Mononuclear cell (primary cell): ENCODE results near the gene ACSS2. TPM values are rescaled to one million over a fixed set of nuclear protein-coding genes. Genes with fewer than 3 reads are reported as not detected.
"Not testable (repeated sequence)": the region's sequence is repeated elsewhere in the genome, so short reads cannot be mapped to it uniquely, and the experiment has no call there.

Experiments
- H3K27me3 ChIP-seq: 2 replicates; pipeline ENCODE4 v1.6.0; 2011; ENCODE audit warnings: low read length, control low read depth; ENCODE audit not compliant: insufficient read depth
- H3K4me1 ChIP-seq: 2 replicates; pipeline ENCODE4 v1.5.1; 2011; ENCODE audit warnings: mild to moderate bottlenecking, low read length, control low read depth; ENCODE audit not compliant: insufficient read depth
- H3K4me3 ChIP-seq: 2 replicates; pipeline ENCODE4 v1.5.1; 2011; ENCODE audit warnings: mild to moderate bottlenecking, low read length, moderate library complexity
- H3K9me3 ChIP-seq: 2 replicates; pipeline ENCODE4 v1.5.1; 2011; ENCODE audit warnings: low read depth, mild to moderate bottlenecking, control low read depth, low read length
- total RNA-seq: library from RNA; depleted of rRNA; stranded (reverse); fragments of >200 nt; gene quantifications from one replicate; pipeline ENCODE4 v1.2.3, GENCODE V29; 2012

The ACSS2 gene
- total RNA-seq, 1 donor, result 18.4 TPM

DNA sequence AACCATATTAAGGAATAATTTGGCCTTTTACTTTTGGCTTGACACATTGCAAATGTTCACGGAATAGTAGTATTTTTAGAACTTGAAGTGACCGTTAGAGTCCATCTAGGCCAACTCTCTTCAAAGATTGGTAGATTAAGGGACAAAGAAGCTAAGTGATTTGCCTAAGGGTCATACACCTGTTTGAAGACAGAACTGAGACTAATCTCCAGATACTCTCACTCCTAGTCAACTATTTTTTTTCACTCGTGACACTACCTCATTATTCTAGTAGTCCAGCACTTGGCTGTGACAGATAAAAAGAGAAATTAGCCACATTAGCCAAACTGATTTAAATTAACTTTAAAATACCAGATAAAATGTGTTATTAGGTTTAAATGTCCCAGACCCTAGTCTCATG lies 10.6 kb downstream of the ACSS2 start:
- Histone ChIP-seq H3K4me1 (peaks cover 22% of the 10 kb centered on the region), H3K4me3 (no peak overlapping the region), H3K9me3 (no peaks in the 10 kb centered on the region), H3K27me3 (no peaks in the 10 kb centered on the region)

DNA sequence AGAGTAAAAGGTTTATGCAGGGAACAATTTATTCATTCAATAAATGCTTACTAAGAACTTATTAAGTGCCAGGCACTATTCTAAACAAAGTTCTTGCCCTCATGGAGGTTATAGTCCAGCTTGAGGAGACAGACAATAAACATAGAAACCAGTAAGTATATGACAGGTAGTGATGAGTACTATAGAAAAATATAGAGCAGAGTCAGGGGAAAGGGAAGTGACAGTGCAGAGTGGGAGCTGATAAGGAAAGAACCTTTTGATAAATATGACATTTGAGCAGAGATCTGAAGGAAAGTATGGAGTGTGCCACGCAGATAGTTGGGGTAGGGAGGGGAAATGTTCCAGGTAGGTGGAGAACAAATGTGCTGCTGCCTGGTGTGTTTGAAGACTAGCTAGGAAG lies 12.1 kb downstream of the ACSS2 start:
- H3K4me3 ChIP-seq, result no peak overlapping the region
- no peaks in the 10 kb centered on the region for H3K27me3 ChIP-seq
- no peaks in the 10 kb centered on the region for H3K9me3 ChIP-seq
- H3K4me1 ChIP-seq, result peaks cover 36% of the 10 kb centered on the region

DNA sequence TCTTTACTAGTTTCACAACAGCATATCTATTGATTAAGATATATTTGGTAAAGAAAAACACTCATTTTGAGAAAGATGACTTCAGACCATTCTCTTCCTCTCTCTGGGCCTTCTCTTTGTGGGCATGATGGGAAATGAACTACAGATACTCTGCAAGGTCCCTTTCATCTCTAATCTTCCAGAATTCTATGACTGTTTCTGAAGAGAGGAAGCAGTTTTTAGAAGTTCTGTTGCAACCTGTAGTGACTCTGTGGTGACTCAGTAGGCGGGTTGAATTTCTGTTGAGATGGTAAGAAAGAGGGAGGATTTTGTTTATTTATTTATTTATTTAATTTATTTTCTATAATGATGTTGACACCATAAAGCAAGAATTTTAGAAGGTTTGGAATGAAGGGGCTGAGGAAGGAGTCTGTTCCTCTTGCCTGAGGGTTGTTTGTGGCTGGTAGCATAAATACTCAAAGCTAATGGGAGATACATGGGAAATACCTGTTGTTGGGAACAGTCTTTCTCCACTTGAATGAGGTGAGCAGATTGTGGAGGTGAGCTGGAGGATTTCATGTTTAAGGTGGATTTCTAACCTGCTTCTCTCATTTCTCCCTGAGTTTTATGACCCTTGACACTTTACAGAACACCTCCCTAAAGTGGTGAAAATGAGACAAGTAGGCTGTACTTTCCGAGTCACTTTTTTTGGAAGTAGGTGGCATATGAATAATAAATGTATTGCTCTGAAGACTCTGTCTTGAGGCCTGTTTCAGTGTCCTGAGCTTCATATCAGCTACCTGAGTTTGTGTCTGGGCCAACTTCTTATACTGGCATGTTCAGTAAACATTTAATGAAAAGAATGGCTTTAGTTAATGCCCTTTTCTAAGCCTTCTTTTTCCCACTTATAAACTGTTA lies 15.0 kb downstream of the ACSS2 start:
- no peaks in the 10 kb centered on the region for H3K27me3 ChIP-seq
- H3K4me3 ChIP-seq, result no peak overlapping the region

DNA sequence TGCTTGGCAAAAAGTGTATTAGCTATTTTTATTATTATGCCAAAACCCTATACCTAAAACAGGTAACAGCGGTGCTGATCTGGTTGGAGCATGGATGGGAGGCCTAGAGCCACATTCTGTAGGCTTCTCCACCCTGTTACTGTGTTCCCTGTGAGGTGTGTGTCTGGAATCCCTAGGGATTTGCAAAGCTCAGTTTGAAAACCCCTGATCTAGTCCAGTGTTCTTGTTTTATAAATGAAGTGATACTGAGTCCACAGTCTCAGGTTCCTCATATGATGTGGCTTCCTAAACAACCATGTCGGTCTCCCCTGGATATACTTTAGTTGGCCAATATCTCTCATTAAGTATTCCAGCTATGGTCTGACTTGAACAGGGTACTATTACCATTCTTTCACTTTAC lies 16.3 kb downstream of the ACSS2 start:
- H3K4me1 ChIP-seq, result peaks cover 36% of the 10 kb centered on the region
- no peaks in the 10 kb centered on the region for H3K9me3 ChIP-seq
- H3K27me3 ChIP-seq, result no peaks in the 10 kb centered on the region
- no peak overlapping the region for H3K4me3 ChIP-seq

More for the DNA sequence above, 15.0 kb downstream of the ACSS2 start:
- peaks cover 36% of the 10 kb centered on the region for H3K4me1 ChIP-seq
- no peaks in the 10 kb centered on the region for H3K9me3 ChIP-seq

DNA sequence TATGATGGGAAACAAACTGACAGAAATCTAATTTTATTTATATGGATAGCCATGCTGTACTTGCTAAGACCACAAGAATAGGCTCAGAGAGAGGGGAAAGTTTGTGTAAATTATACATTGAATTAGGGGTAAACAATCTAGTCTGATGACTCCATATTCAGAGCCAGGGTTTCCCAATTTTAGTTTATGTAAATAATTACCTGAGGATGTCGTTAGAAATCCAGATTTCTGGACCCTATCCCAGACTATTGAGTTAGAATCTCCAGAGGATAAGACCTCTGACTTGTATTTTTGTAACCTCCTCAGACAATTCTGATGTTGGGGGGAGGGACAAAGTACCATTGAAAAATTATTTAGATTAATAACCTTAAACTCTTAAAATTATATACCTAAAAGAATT lies 18.3 kb downstream of the ACSS2 start:
- no peak overlapping the region for H3K4me3 ChIP-seq
- H3K9me3 ChIP-seq, result no peaks in the 10 kb centered on the region
- peaks cover 40% of the 10 kb centered on the region for H3K4me1 ChIP-seq
- H3K27me3 ChIP-seq, result no peaks in the 10 kb centered on the region

DNA sequence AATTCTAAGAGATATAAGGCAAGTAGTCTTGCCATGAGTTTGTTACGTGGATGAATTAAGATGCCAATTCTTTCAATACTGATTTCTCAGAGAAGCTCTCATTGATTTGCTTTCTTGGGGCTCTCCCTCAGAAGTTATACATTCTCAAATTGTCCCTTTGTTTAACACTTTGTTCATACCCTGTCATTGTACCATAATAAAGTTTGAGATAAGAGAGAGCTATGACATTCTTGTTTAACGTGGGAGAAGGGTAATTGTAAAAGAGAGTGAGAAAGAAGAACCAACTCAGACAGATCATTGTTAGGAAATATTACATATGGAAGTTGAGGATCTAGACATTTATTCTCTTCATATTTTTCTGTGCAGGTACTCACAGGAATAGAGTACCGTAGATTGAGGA lies 19.1 kb downstream of the ACSS2 start:
- no peaks in the 10 kb centered on the region for H3K27me3 ChIP-seq
- no peaks in the 10 kb centered on the region for H3K9me3 ChIP-seq
- H3K4me3 ChIP-seq, result no peak overlapping the region
- H3K4me1 ChIP-seq, result peaks cover 41% of the 10 kb centered on the region

DNA sequence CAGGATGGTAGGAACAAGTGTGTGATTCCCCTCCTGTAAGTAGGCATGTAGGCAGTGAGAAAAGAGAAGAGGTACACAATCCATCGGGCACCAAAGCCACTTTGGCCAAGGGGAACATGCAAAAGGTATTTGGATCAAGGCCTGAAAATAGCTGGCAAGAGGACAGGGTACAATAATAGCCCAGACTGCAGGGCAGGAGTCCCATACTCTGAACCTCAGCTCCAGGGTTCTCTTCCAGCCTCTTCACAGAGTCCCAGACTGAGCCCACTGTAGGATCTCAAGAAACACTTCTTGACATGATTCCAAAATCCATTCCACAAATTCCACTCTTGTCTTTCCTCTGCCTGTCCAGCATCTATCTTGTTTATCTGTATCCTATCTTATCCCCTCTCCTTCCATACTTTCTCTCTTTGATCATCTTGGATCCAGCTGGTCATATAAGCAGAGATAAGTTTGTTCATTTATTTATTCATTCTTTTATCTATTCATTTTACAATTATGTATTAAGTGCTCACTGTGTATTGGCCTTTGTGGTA lies 19.7 kb downstream of the ACSS2 start:
- Histone ChIP-seq H3K4me1 (peaks cover 34% of the 10 kb centered on the region), H3K4me3 (no peak overlapping the region), H3K27me3 (no peaks in the 10 kb centered on the region), H3K9me3 (no peaks in the 10 kb centered on the region)

DNA sequence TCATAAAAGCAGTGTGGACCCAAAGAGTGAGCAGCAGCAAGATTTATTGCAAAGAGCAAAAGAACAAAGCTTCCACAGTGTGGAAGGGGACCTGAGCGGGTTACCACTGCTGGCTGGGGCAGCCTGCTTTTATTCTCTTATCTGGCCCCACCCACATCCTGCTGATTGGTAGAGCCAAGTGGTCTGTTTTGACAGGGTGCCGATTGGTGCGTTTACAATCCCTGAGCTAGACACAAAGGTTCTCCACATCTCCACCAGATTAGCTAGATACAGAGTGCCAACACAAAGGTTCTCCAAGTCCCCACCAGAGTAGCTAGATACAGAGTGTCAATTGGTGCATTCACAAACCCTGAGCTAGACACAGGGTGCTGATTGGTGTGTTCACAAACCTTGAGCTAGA lies 21.7 kb downstream of the ACSS2 start:
- H3K4me3 ChIP-seq, H3K27me3 ChIP-seq, H3K9me3 ChIP-seq: not testable (repeated sequence)
- peaks cover 15% of the 10 kb centered on the region for H3K4me1 ChIP-seq

DNA sequence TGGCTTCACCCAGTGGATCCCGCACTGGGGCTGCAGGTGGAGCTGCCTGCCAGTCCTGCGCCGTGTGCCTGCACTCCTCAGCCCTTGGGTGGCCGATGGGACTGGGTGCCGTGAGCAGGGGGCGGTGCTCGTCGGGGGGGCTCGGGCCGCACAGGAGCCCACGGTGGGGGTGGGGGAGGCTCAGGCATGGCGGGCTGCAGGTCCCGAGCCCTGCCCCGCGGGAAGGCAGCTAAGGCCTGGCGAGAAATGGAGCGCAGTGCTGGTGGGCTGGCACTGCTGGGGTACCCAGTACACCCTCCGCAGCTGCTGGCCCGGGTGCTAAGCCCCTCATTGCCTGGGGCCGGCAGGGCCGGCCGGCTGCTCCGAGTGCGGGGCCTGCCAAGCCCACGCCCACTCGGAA lies 22.3 kb downstream of the ACSS2 start:
- not testable (repeated sequence) for H3K9me3 ChIP-seq, H3K4me3 ChIP-seq, H3K27me3 ChIP-seq
- H3K4me1 ChIP-seq, result peaks cover 12% of the 10 kb centered on the region

DNA sequence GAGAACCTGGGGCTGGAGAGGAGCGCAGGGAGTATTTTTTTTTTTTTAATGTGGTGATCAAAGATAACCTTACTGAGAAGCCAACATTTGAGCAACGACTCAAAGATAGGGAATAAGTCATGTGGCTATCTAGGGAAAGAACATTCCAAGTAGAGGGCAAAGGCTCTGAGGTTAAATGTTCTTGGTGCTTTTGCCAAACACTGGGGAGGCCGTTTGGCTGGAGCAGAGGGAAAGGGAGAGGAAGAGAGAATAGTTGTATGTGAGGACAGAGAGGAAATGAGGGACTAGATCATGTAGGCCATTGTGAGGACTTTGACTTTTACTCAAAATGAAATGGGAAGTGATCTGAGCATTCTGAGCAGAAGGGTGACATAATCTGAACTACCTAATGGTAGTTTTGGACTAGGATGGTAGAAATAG lies 27.8 kb downstream of the ACSS2 start:
- Histone ChIP-seq H3K4me3 (no peak overlapping the region), H3K9me3 (no peaks in the 10 kb centered on the region), H3K27me3 (no peaks in the 10 kb centered on the region), H3K4me1 (peaks cover 29% of the 10 kb centered on the region)

DNA sequence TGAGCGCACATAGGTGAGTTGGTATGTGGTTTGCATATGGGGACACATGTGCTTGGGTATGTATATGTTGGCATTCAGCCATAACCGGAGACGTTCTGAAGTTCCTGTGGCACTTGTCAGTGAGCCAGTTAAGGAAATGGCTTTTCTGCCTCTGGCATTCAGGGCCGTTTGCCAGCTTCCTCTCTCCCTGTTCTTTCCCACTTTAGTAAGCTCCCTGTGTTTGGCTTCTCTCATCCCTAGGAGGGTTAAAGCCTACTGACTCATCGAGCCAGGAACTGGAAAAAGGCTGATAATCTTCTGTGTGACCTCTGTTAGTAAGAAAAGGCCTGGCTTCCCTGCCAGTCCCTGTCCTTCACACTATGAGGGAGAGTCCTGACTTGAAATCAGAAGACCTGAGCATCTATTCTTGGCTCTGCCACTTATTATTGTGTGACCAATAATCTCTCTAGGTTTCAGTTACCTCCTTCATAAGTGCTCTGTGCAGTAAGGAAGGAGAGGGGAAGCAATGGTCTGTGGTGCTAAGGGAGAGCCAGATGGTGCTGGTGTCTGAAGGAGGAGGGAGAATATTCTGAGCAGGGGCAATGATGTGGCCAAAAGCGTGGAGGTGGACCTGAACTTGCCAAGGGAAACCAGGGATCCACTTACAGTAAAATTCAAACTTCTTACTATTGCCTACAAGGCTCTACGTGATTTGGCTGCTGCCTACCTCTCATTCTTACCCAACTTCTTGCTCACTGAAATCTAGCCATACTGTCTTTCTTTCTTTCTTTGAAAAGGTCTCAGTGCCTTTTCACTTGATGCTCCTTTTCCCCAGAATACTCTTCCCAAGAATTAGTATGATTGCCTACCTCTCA lies 31.4 kb downstream of the ACSS2 start:
- no peak overlapping the region for H3K4me3 ChIP-seq
- no peaks in the 10 kb centered on the region for H3K9me3 ChIP-seq
- peaks cover 17% of the 10 kb centered on the region for H3K4me1 ChIP-seq
- H3K27me3 ChIP-seq, result no peaks in the 10 kb centered on the region

DNA sequence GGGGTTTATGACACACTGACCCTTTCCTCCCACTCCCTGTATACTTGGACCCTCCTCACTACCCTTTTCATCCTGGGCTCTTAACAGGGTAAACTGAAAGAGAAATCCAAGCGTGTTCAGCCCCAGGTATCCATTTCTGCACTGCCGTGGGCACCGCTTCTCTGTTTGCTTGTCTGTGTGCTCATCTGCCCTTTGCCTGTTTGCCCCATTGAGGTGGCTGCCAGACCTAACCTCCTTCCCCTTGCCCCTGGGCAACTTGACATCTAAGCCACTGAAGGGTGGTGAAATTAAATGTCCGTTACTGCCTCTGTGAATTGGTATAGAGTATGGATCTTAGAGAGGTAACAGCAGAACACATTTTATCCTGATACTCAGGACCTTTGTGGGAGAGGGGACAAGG lies 38.7 kb downstream of the ACSS2 start:
- Histone ChIP-seq H3K27me3 (no peaks in the 10 kb centered on the region), H3K9me3 (no peaks in the 10 kb centered on the region), H3K4me3 (no peak overlapping the region), H3K4me1 (no peaks in the 10 kb centered on the region)

DNA sequence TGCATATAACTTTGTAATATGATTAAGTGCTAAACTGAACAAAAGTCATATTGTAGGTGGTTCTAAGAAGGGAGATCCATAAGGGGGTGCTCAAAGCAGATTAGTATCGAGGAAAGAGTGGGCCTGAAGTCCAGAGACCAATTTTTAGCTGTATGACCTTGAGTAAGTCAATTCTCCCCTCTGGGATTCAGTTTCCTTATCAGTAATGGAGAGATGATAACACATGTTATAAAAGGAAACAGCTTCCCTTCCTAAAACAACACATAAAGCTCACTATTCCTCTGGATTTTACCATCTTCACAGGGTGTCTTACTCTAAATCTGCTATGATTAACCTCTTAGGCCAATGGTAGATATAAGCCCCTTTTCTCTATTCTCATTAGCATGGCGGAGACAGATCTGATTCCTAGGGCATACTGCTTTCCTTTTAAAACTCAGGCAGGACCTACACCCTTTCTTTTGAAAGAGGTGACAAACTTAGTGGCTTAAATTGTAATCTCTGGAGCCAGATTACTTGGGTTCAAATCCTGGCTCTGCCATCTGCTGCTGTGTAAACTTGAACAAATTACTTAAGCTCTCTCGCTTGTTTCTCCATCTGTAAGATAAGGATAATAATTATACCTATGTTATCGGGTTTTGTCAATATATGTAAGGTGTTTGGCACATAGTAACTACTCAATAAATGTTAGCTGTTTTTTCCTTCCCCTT lies 39.5 kb downstream of the ACSS2 start:
- Histone ChIP-seq H3K4me3 (no peak overlapping the region), H3K27me3 (no peaks in the 10 kb centered on the region), H3K4me1 (no peaks in the 10 kb centered on the region), H3K9me3 (no peaks in the 10 kb centered on the region)

DNA sequence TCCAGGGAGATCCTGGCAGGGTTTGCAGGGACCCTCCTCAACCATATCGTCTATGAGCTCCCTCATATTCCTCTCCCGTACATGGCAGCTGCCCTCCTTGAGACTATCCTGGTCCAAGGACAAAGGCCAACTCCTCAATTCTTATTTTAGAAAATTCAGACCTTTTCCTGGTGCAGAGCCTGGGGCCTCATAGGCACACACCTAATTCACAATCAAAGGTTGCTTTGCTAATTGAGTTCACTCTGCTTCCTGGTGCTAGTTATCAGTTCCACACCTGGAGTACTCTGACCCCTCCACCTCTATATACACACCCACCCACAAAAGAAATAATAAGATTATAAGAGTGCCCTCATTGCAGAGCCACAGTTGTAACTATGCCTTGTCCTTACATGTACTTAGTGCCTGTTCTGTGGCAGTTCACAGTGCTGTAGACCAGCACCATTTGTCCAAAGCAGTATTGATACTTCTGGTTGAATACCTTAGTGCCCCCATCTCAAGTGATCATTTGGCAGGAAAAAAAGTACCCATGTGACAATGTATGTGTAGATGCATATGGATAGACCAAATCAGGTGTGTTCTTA lies 40.5 kb downstream of the ACSS2 start:
- no peaks in the 10 kb centered on the region for H3K27me3 ChIP-seq
- H3K4me1 ChIP-seq, result no peaks in the 10 kb centered on the region
- H3K4me3 ChIP-seq, result no peak overlapping the region
- no peaks in the 10 kb centered on the region for H3K9me3 ChIP-seq
